Endothelial cell of umbilical vein (primary cell): ENCODE measurements around the gene NES. TPM values are rescaled to one million over a fixed set of nuclear protein-coding genes. Genes with fewer than 3 reads are reported as not detected.

Experiments used
- BruUV-seq: library from RNA; stranded (reverse); fragments of 400-500 nt; replicated peaks from 2 replicates; lab custom pipeline; 2021; lab: Mats Ljungman, UMichigan
- CTCF ChIA-PET: fragments of 300-600, 350-600 bp; sonication (Branson Sonifier 250); formaldehyde crosslinking; loops from one replicate; lab custom pipeline; 2021; ENCODE audit warnings: antibody characterized with exemption, inconsistent platforms; lab: Charles Lee
- POLR2A ChIA-PET: fragments of 300-600, 350-600 bp; sonication (Branson Sonifier 250); formaldehyde crosslinking; loops from one replicate; lab custom pipeline; 2021; ENCODE audit warnings: antibody characterized with exemption, inconsistent platforms; lab: Charles Lee
- DNase-seq: peaks from one replicate; pipeline ENCODE4 v3.0.0-alpha.2; 2011; ENCODE audit warnings: low read depth, low spot score
- FAIRE-seq: peaks from 2 replicates; lab custom pipeline; 2011; peaks lifted over from hg19 to GRCh38; lab: Jason Lieb, UNC
- H2AFZ ChIP-seq: 2 replicates; pipeline ENCODE4 v1.6.0; 2012; ENCODE audit warnings: low read depth, low read length, control low read depth, inconsistent platforms
- H3K27ac ChIP-seq: 2 replicates; pipeline ENCODE4 v1.5.1; 2011; ENCODE audit warnings: low read depth, mild to moderate bottlenecking, control low read depth, low read length, moderate library complexity; ENCODE audit not compliant: insufficient read depth
- H3K27me3 ChIP-seq, 2 experiments: 2 replicates each; pipeline versions ENCODE4 v1.6.0 to v1.6.1; 2011; ENCODE audit warnings: low read length in 2 of 2, mixed read lengths in 1 of 2; ENCODE audit not compliant: control insufficient read depth in 2 of 2, insufficient read depth in 2 of 2
- H3K36me3 ChIP-seq, 2 experiments: 2 replicates in 1 of 2; 3 replicates in 1 of 2; pipeline ENCODE4 v1.5.1; 2011; ENCODE audit warnings: low read length in 2 of 2, mild to moderate bottlenecking in 1 of 2, moderate library complexity in 1 of 2; ENCODE audit not compliant: control insufficient read depth in 2 of 2, insufficient read depth in 2 of 2; ENCODE audit errors: extremely low read depth in 1 of 2
- H3K4me1 ChIP-seq: 3 replicates; pipeline ENCODE4 v1.5.1; 2011; ENCODE audit warnings: mild to moderate bottlenecking, low read length; ENCODE audit not compliant: control insufficient read depth, insufficient read depth; ENCODE audit errors: extremely low read depth
- H3K4me2 ChIP-seq: 2 replicates; pipeline ENCODE4 v1.6.1; 2011; ENCODE audit warnings: low read length, control low read depth, mixed read lengths; ENCODE audit not compliant: insufficient read depth
- H3K4me3 ChIP-seq, 3 experiments: fragments of 200-600 bp in 1 of 3; sonication (generic), shearing (Covaris generic) in 1 of 3; replicated peaks in 1 of 3; 2 replicates each; pipeline ENCODE4 v1.5.1; 2011 to 2016; ENCODE audit warnings: control low read depth in 3 of 3, low read length in 3 of 3, mild to moderate bottlenecking in 2 of 3, inconsistent platforms in 1 of 3, low read depth in 1 of 3, moderate library complexity in 1 of 3; ENCODE audit not compliant: insufficient read depth in 1 of 3
- H3K79me2 ChIP-seq: 2 replicates; pipeline ENCODE4 v1.6.0; 2012; ENCODE audit warnings: low read length, inconsistent platforms; ENCODE audit not compliant: control insufficient read depth, insufficient read depth
- H3K9ac ChIP-seq: replicated peaks from 2 replicates; pipeline ENCODE3; 2011; ENCODE audit warnings: low read length, control low read depth; ENCODE audit not compliant: insufficient read depth; ENCODE audit errors: extremely low read depth
- H3K9me1 ChIP-seq: replicated peaks from 3 replicates; pipeline ENCODE4 v1.6.0; 2011; ENCODE audit warnings: mild to moderate bottlenecking, low read length; ENCODE audit not compliant: control insufficient read depth, insufficient read depth; ENCODE audit errors: extremely low read depth
- H3K9me3 ChIP-seq: replicated peaks from 2 replicates; pipeline ENCODE4 v1.5.1; 2012; ENCODE audit warnings: low read length, inconsistent platforms; ENCODE audit not compliant: control insufficient read depth, insufficient read depth
- H4K20me1 ChIP-seq: replicated peaks from 2 replicates; pipeline ENCODE3; 2011; ENCODE audit warnings: mild to moderate bottlenecking, low read length; ENCODE audit not compliant: control insufficient read depth, insufficient read depth; ENCODE audit errors: extremely low read depth
- EZH2 ChIP-seq: IDR thresholded peaks from 2 replicates; pipeline ENCODE4 v1.6.1; 2012; ENCODE audit warnings: borderline replicate concordance, low read depth, mild to moderate bottlenecking, moderate library complexity, low read length, inconsistent platforms; ENCODE audit not compliant: severe bottlenecking
- FOS ChIP-seq: IDR thresholded peaks from 2 replicates; pipeline ENCODE4 v1.6.1; 2011; ENCODE audit warnings: mild to moderate bottlenecking, low read length, moderate library complexity, borderline replicate concordance; ENCODE audit not compliant: insufficient read depth
- GATA2 ChIP-seq: IDR thresholded peaks from 2 replicates; pipeline ENCODE4 v1.7.0; 2011; ENCODE audit warnings: low read depth, mild to moderate bottlenecking, moderate library complexity, mixed read lengths, low read length; ENCODE audit not compliant: insufficient read length, insufficient read depth
- JUN ChIP-seq: IDR thresholded peaks from 2 replicates; pipeline ENCODE4 v1.6.1; 2011; ENCODE audit warnings: borderline replicate concordance, low read depth; ENCODE audit not compliant: insufficient read length, insufficient read depth
- MYC ChIP-seq: IDR thresholded peaks from one replicate; pipeline ENCODE4 v1.6.1; 2011; ENCODE audit warnings: mild to moderate bottlenecking, low read depth, low read length
- POLR2A ChIP-seq: IDR thresholded peaks from 2 replicates; pipeline ENCODE4 v1.6.1; 2012; ENCODE audit warnings: low read depth, mild to moderate bottlenecking, control low read depth, low read length
- POLR2AphosphoS5 ChIP-seq: IDR thresholded peaks from 2 replicates; pipeline ENCODE4 v1.6.1; 2012; ENCODE audit warnings: low read depth, mild to moderate bottlenecking, control low read depth, low read length, moderate library complexity; ENCODE audit not compliant: insufficient read depth
- dilution Hi-C: fragments of 300-500 bp; cut with MboI; formaldehyde crosslinking; loops from one replicate; pipeline ENCODE4 v1.15.0; 2019; ENCODE audit warnings: low sequenced_read_pairs; ENCODE audit not compliant: extremely low pct_ligation_motif_present
- intact Hi-C: fragments of 100-400 bp; cut with micrococcal nuclease; formaldehyde crosslinking; loops from one replicate; pipeline ENCODE4 v1.10.0; 2022
- polyA plus RNA-seq, 4 experiments: library from polyadenylated mRNA; depleted of rRNA in 3 of 4; stranded (reverse) in 3 of 4; unstranded in 1 of 4; fragments of >200 nt; gene quantifications; 2 replicates each; pipeline versions ENCODE4 v1.2.1 to v1.2.3, GENCODE V29; 2011 to 2012; ENCODE audit warnings: missing spikeins in 1 of 4
- total RNA-seq: library from RNA; stranded (reverse); gene quantifications from 2 replicates; pipeline ENCODE4 v1.2.3, GENCODE V29; 2021
- TF ChIP-seq, protein P1 (sequence below), 2 donors: IDR thresholded peaks; 1 replicate in 1 of 2; 2 replicates in 1 of 2; pipeline ENCODE4 v1.5.1; 2011; ENCODE audit warnings: low read length in 2 of 2, mild to moderate bottlenecking in 2 of 2, moderate library complexity in 2 of 2, control low read depth in 1 of 2, inconsistent platforms in 1 of 2, low read depth in 1 of 2; ENCODE audit not compliant: insufficient read depth in 1 of 2; ENCODE audit errors: extremely low read depth in 1 of 2
- TF ChIP-seq, protein P2 (sequence below): IDR thresholded peaks from 2 replicates; pipeline ENCODE4 v1.6.1; 2011; ENCODE audit not compliant: insufficient read depth, insufficient read length

The NES gene
- total and polyA plus RNA-seq, 2 donors (not counting 3 experiments of a cell fraction or from before 2014, with no cell fraction given) = 19.4 to 274 TPM

DNA sequence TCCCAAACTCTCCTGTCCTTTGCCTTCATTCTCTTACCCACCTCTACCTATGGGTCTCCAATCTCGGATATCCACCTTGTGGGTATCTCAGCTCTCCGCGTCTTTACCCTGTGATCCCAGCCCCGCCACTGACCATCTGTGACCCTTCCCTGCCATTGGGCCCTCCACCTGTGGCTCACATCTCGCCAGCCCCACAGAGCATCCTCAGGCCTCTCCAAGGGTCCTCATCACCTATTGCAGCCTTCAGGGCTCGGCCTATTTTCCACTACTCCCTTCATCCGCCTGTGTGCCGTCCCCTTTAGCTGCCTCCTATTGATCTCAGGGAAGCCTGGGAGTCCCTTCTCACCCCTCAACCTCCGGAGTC is 24.2 kb downstream of the NES start:
- H4K20me1 ChIP-seq = no peaks in the 10 kb centered on the region
- POLR2A ChIA-PET = no interaction called here
- H3K9me1 ChIP-seq = no peaks in the 10 kb centered on the region
- intact Hi-C loops (no loop called here), dilution Hi-C loops (no loop called here)
- H3K27me3 ChIP-seq = peaks cover 6 to 10% of the 10 kb centered on the region in 2 experiments
- H3K9me3 ChIP-seq = no peaks in the 10 kb centered on the region
- H3K36me3 ChIP-seq = no peaks in the 10 kb centered on the region
- no peaks in the 10 kb centered on the region for H3K79me2 ChIP-seq
- H3K27ac ChIP-seq = no peak overlapping the region
- DNase-seq = no peak
- TF ChIP-seq EZH2 (no peak), POLR2AphosphoS5 (no peak), JUN (no peak), MYC (no peak), FOS (no peak), GATA2 (no peak), POLR2A (no peak)
- TF ChIP-seq, protein P1, sequence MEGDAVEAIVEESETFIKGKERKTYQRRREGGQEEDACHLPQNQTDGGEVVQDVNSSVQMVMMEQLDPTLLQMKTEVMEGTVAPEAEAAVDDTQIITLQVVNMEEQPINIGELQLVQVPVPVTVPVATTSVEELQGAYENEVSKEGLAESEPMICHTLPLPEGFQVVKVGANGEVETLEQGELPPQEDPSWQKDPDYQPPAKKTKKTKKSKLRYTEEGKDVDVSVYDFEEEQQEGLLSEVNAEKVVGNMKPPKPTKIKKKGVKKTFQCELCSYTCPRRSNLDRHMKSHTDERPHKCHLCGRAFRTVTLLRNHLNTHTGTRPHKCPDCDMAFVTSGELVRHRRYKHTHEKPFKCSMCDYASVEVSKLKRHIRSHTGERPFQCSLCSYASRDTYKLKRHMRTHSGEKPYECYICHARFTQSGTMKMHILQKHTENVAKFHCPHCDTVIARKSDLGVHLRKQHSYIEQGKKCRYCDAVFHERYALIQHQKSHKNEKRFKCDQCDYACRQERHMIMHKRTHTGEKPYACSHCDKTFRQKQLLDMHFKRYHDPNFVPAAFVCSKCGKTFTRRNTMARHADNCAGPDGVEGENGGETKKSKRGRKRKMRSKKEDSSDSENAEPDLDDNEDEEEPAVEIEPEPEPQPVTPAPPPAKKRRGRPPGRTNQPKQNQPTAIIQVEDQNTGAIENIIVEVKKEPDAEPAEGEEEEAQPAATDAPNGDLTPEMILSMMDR (IDR thresholded peaks at IDR 0.05; ENCODE audit: extremely low read depth in 1 of 2, insufficient read depth in 1 of 2, low read depth in 1 of 2, low read length in 2 of 2) = no peak
- TF ChIP-seq, protein P2, sequence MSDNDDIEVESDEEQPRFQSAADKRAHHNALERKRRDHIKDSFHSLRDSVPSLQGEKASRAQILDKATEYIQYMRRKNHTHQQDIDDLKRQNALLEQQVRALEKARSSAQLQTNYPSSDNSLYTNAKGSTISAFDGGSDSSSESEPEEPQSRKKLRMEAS = no peak
- H3K9ac ChIP-seq = no peak overlapping the region
- no peak overlapping the region for H3K4me2 ChIP-seq
- no TSS peak for BruUV-seq
- no peak for FAIRE-seq
- H3K4me3 ChIP-seq = no peak overlapping the region
- no peak overlapping the region for H2AFZ ChIP-seq
- peaks cover 12% of the 10 kb centered on the region for H3K4me1 ChIP-seq
- CTCF ChIA-PET = interaction anchor here (1.5 kb wide), 1 partner anchor 25 kb away, joined by 8 read pairs; no protein-coding TSS in a partner anchor
